Measurements from ENCODE around the gene SNX17. TPM values are rescaled to one million over a fixed set of nuclear protein-coding genes. Genes with fewer than 3 reads are reported as not detected.

SNX17 gene
- total and polyA plus RNA-seq, 2 experiments from 2014 or later: 91.9 to 135 TPM

GRCh38 chr2:27377618-27378095, 7.2 kb downstream of the SNX17 start:
- no peak for TF ChIP-seq CTCF (IDR thresholded peaks at IDR 0.05; ENCODE audit: low read depth, low read length)
- Histone ChIP-seq H3K4me1 (ENCODE audit: low read depth) (peaks cover 7% of the 10 kb centered on the region), H3K27ac (peak overlapping the region; percentile 50), H3K9me3 (ENCODE audit: low read depth) (no peaks in the 10 kb centered on the region), H3K4me3 (no peak overlapping the region), H3K36me3 (peaks cover 53% of the 10 kb centered on the region), H3K27me3 (no peaks in the 10 kb centered on the region)
- no peak for DNase-seq (ENCODE audit: low read depth in 1 of 2, low spot score in 1 of 2)

- TF ChIP-seq CTCF (IDR thresholded peaks at IDR 0.05; ENCODE audit: low read depth, low read length): peak; percentile 11
- H3K4me1 ChIP-seq (ENCODE audit: low read depth): peaks cover 7% of the 10 kb centered on the region
- H3K36me3 ChIP-seq: peaks cover 48% of the 10 kb centered on the region
- peak in 1 of 2 donors; percentile 21 for DNase-seq (ENCODE audit: low read depth in 1 of 2, low spot score in 1 of 2)
- no peak overlapping the region for H3K4me3 ChIP-seq
- H3K27me3 ChIP-seq: no peaks in the 10 kb centered on the region
- H3K9me3 ChIP-seq (ENCODE audit: low read depth): no peaks in the 10 kb centered on the region
- peak overlapping the region; percentile 96 for H3K27ac ChIP-seq
Observed at GRCh38 chr2:27378096-27378808, 7.8 kb downstream of the SNX17 start.

- Histone ChIP-seq H3K9me3 (ENCODE audit: low read depth) (no peaks in the 10 kb centered on the region), H3K27me3 (no peaks in the 10 kb centered on the region), H3K36me3 (peaks cover 43% of the 10 kb centered on the region), H3K4me3 (peak overlapping the region; percentile 62), H3K27ac (peak overlapping the region; percentile 96), H3K4me1 (ENCODE audit: low read depth) (peaks cover 7% of the 10 kb centered on the region)
- TF ChIP-seq CTCF (IDR thresholded peaks at IDR 0.05; ENCODE audit: low read depth, low read length): no peak
- no peak for DNase-seq (ENCODE audit: low read depth in 1 of 2, low spot score in 1 of 2)
Observed at GRCh38 chr2:27378809-27379290, 8.4 kb downstream of the SNX17 start.

GRCh38 chr2:27379383-27379835, 9.0 kb downstream of the SNX17 start:
- peak overlapping the region; percentile 96 for H3K27ac ChIP-seq

More at GRCh38 chr2:27379383-27379835, 9.0 kb downstream of the SNX17 start:
- no peak for TF ChIP-seq CTCF (IDR thresholded peaks at IDR 0.05; ENCODE audit: low read depth, low read length)
- Histone ChIP-seq H3K4me3 (peak overlapping the region; percentile 62), H3K27me3 (no peaks in the 10 kb centered on the region), H3K9me3 (ENCODE audit: low read depth) (no peaks in the 10 kb centered on the region), H3K4me1 (ENCODE audit: low read depth) (peaks cover 7% of the 10 kb centered on the region), H3K36me3 (peaks cover 42% of the 10 kb centered on the region)
- no peak for DNase-seq (ENCODE audit: low read depth in 1 of 2, low spot score in 1 of 2)
